NT2/D1 (cell line): ENCODE results near the gene ING5.

Experiments
- SUZ12 ChIP-seq: IDR thresholded peaks from 2 replicates; pipeline ENCODE4 v1.6.1; 2011; ENCODE audit not compliant: insufficient read length, insufficient read depth; ENCODE audit errors: extremely low read depth
- YY1 ChIP-seq: IDR thresholded peaks from 2 replicates; pipeline ENCODE4 v1.6.1; 2011; ENCODE audit not compliant: insufficient read length, insufficient read depth
- ZNF274 ChIP-seq: IDR thresholded peaks from 2 replicates; pipeline ENCODE4 v1.6.1; 2011; ENCODE audit warnings: mild to moderate bottlenecking, low read depth, low read length

DNA sequence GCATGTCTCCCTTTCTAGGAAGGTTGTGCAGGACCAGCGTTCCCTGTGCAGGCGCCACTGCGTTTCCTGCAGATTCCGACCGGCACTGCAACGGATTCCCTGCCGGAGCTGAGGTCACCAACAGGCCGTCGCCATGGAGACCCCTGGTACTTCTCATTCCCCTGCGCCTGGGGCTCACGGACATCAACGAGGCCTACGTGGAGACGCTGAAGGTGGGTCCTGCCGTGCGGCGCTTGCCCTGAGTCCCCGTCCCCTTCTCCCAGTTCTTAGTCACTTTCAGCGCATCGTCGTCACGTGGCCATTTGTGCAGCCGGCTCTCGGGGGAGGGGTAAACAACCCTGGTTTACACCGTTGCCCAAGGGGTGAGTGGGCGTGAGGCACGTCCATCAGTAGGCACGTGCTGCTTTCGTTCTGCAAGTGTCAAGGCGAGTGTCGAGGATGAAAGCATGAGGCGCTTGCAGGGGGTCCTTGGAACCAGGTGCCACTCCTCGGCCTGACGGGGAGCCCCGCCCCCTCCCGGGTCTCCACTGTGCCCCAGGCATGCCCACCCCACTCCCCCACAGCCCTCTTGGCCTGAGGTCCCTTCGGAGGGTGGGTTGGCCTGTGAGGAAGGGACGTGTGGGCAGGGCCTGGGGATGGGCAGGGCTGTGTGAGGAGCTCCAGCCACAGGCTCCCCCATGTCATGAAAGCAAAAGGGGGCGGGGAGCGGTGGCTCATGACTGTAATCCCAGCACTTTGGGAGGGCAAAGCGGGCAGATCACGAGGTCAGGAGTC, 35.0 kb upstream of the ING5 start:
- TF ChIP-seq ZNF274 (no peak), YY1 (no peak), SUZ12 (no peak)
